IPS-20b (cell line): Measurements from ENCODE around the gene TTC28.
"Not testable (repeated sequence)": the region's sequence is repeated elsewhere in the genome, so short reads cannot be mapped to it uniquely, and the experiment has no call there.

Source experiments
- H3K27ac ChIP-seq: one replicate; pipeline ENCODE4 v1.5.1; 2013; ENCODE audit warnings: low read length
- H3K27me3 ChIP-seq: 2 replicates; pipeline ENCODE4 v1.6.1; 2013; ENCODE audit warnings: mild to moderate bottlenecking, low read length, inconsistent platforms; ENCODE audit not compliant: insufficient read depth
- H3K36me3 ChIP-seq: 2 replicates; pipeline ENCODE4 v1.6.1; 2013; ENCODE audit warnings: low read depth, mild to moderate bottlenecking, inconsistent platforms, low read length, moderate library complexity; ENCODE audit not compliant: insufficient read depth
- H3K4me1 ChIP-seq: 2 replicates; pipeline ENCODE4 v1.6.1; 2013; ENCODE audit warnings: mild to moderate bottlenecking, control low read depth, inconsistent platforms, low read length, moderate library complexity; ENCODE audit not compliant: insufficient read depth
- H3K4me3 ChIP-seq: 2 replicates; pipeline ENCODE4 v1.5.1; 2013; ENCODE audit warnings: mild to moderate bottlenecking, low read length, inconsistent platforms
- H3K9ac ChIP-seq: 2 replicates; pipeline ENCODE4 v1.6.1; 2013; ENCODE audit warnings: low read depth, mild to moderate bottlenecking, inconsistent platforms, low read length, moderate library complexity
- H3K9me3 ChIP-seq: 2 replicates; pipeline ENCODE4 v1.6.1; 2013; ENCODE audit warnings: mild to moderate bottlenecking, low read depth, low read length, inconsistent platforms; ENCODE audit not compliant: insufficient read depth

Gene TTC28

GRCh38 chr22:28204382-28204781 lies 475.3 kb downstream of the TTC28 start:
- Histone ChIP-seq H3K27ac (no peak overlapping the region), H3K4me3 (no peak overlapping the region), H3K36me3 (no peaks in the 10 kb centered on the region), H3K27me3 (peaks cover 14% of the 10 kb centered on the region), H3K4me1 (no peaks in the 10 kb centered on the region; the same call in 1 of the 2 replicates), H3K9me3 (no peaks in the 10 kb centered on the region), H3K9ac (no peak overlapping the region)

- Histone ChIP-seq H3K9ac (no peak overlapping the region), H3K27ac (no peak overlapping the region), H3K27me3 (peaks cover 7% of the 10 kb centered on the region), H3K9me3 (no peaks in the 10 kb centered on the region), H3K36me3 (no peaks in the 10 kb centered on the region), H3K4me3 (no peak overlapping the region), H3K4me1 (no peaks in the 10 kb centered on the region; the same call in 1 of the 2 replicates)
Observed at GRCh38 chr22:28203286-28203685, 476.4 kb downstream of the TTC28 start.

GRCh38 chr22:28198692-28199091 lies 480.9 kb downstream of the TTC28 start:
- no peak overlapping the region for H3K4me3 ChIP-seq
- H3K9me3 ChIP-seq: no peaks in the 10 kb centered on the region
- no peaks in the 10 kb centered on the region for H3K27me3 ChIP-seq
- H3K4me1 ChIP-seq: no peaks in the 10 kb centered on the region; the same call in 1 of the 2 replicates
- no peak overlapping the region for H3K9ac ChIP-seq
- H3K27ac ChIP-seq: no peak overlapping the region
- H3K36me3 ChIP-seq: no peaks in the 10 kb centered on the region

- H3K4me1 ChIP-seq: peaks cover 12% of the 10 kb centered on the region; the same call in 1 of the 2 replicates
- H3K9ac ChIP-seq, H3K4me3 ChIP-seq, H3K36me3 ChIP-seq, H3K27ac ChIP-seq, H3K27me3 ChIP-seq: not testable (repeated sequence)
- peaks cover 10% of the 10 kb centered on the region; the same call in 1 of the 2 replicates for H3K9me3 ChIP-seq
Observed at GRCh38 chr22:28191571-28191970, 488.1 kb downstream of the TTC28 start.

- H3K36me3 ChIP-seq: no peaks in the 10 kb centered on the region
- 0 out of 2 replicates have a peak overlapping the region, but pooled peaks have one; percentile 5 for H3K9ac ChIP-seq
- no peak overlapping the region for H3K27ac ChIP-seq
- peaks cover 12% of the 10 kb centered on the region; the same call in 1 of the 2 replicates for H3K4me1 ChIP-seq
- H3K4me3 ChIP-seq: no peak overlapping the region; the same call in 1 of the 2 replicates
- H3K9me3 ChIP-seq: peaks cover 10% of the 10 kb centered on the region; the same call in 1 of the 2 replicates
- no peaks in the 10 kb centered on the region for H3K27me3 ChIP-seq
Observed at GRCh38 chr22:28188178-28188879, 491.3 kb downstream of the TTC28 start.

- H3K4me1 ChIP-seq: peaks cover 12% of the 10 kb centered on the region; the same call in 1 of the 2 replicates
- no peaks in the 10 kb centered on the region for H3K27me3 ChIP-seq
- 0 out of 2 replicates have a peak overlapping the region, but pooled peaks have one; percentile 5 for H3K9ac ChIP-seq
Observed at GRCh38 chr22:28187612-28188011, 492.0 kb downstream of the TTC28 start.

GRCh38 chr22:28186641-28187040 lies 493.0 kb downstream of the TTC28 start:
- Histone ChIP-seq H3K4me1 (peaks cover 12% of the 10 kb centered on the region; the same call in 1 of the 2 replicates), H3K9me3 (peaks cover 6% of the 10 kb centered on the region; the same call in 1 of the 2 replicates), H3K27ac (no peak overlapping the region), H3K9ac (no peak overlapping the region), H3K27me3 (no peaks in the 10 kb centered on the region), H3K36me3 (no peaks in the 10 kb centered on the region), H3K4me3 (no peak overlapping the region)

More at GRCh38 chr22:28187612-28188011, 492.0 kb downstream of the TTC28 start:
- H3K4me3 ChIP-seq: no peak overlapping the region; the same call in 1 of the 2 replicates
- H3K27ac ChIP-seq: no peak overlapping the region
- no peaks in the 10 kb centered on the region for H3K36me3 ChIP-seq
- H3K9me3 ChIP-seq: peaks cover 8% of the 10 kb centered on the region; the same call in 1 of the 2 replicates

- Histone ChIP-seq H3K36me3 (no peaks in the 10 kb centered on the region), H3K27me3 (no peaks in the 10 kb centered on the region)
Observed at GRCh38 chr22:28185130-28185529, 494.5 kb downstream of the TTC28 start.

GRCh38 chr22:28183078-28183860 lies 496.4 kb downstream of the TTC28 start:
- H3K9me3 ChIP-seq: no peaks in the 10 kb centered on the region
- no peak overlapping the region for H3K27ac ChIP-seq
- no peak overlapping the region for H3K4me3 ChIP-seq
- H3K36me3 ChIP-seq: no peaks in the 10 kb centered on the region
- H3K4me1 ChIP-seq: peaks cover 11% of the 10 kb centered on the region; the same call in 1 of the 2 replicates
- H3K9ac ChIP-seq: no peak overlapping the region
- H3K27me3 ChIP-seq: no peaks in the 10 kb centered on the region

More at GRCh38 chr22:28185130-28185529, 494.5 kb downstream of the TTC28 start:
- Histone ChIP-seq H3K27ac (no peak overlapping the region), H3K9ac (no peak overlapping the region), H3K9me3 (no peaks in the 10 kb centered on the region), H3K4me1 (peaks cover 12% of the 10 kb centered on the region; the same call in 1 of the 2 replicates), H3K4me3 (no peak overlapping the region)

- H3K27ac ChIP-seq: no peak overlapping the region
- no peaks in the 10 kb centered on the region for H3K9me3 ChIP-seq
- H3K9ac ChIP-seq: no peak overlapping the region
- no peaks in the 10 kb centered on the region for H3K4me1 ChIP-seq
- no peak overlapping the region for H3K4me3 ChIP-seq
- no peaks in the 10 kb centered on the region for H3K27me3 ChIP-seq
- no peaks in the 10 kb centered on the region for H3K36me3 ChIP-seq
Observed at GRCh38 chr22:28180804-28181731, 498.6 kb downstream of the TTC28 start.

GRCh38 chr22:28179392-28179791 lies 500.2 kb downstream of the TTC28 start:
- H3K4me1 ChIP-seq: no peaks in the 10 kb centered on the region

More at GRCh38 chr22:28179392-28179791, 500.2 kb downstream of the TTC28 start:
- no peaks in the 10 kb centered on the region for H3K9me3 ChIP-seq
- no peak overlapping the region for H3K9ac ChIP-seq
- H3K27me3 ChIP-seq: no peaks in the 10 kb centered on the region
- H3K27ac ChIP-seq: no peak overlapping the region
- H3K4me3 ChIP-seq: no peak overlapping the region
- H3K36me3 ChIP-seq: no peaks in the 10 kb centered on the region
